ENCODE measurements around the gene BET1. TPM values are rescaled to one million over a fixed set of nuclear protein-coding genes. Genes with fewer than 3 reads are reported as not detected.

BET1 gene
- total RNA-seq, 2 donors from 2014 or later, result 10.0 to 14.1 TPM

DNA sequence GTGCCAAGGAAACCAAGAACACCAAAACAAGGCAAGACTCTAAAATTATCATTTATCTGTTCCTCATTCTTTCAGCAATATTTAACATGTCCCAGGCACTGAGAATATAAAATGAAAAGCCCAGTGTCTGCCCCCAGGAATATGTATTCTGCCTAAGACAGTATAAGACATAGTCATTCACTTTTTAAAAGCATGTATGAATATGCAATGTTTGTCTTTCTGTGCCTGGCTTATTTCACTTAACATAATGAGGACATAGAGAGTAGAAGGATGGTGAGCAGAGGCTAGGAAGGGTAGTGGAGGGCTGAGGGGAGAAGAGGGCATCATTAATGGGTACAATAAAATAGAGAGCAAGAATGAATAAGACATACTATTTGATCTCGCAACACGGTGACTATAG is 44.6 kb upstream of the BET1 start:
- TF ChIP-seq, protein P1, sequence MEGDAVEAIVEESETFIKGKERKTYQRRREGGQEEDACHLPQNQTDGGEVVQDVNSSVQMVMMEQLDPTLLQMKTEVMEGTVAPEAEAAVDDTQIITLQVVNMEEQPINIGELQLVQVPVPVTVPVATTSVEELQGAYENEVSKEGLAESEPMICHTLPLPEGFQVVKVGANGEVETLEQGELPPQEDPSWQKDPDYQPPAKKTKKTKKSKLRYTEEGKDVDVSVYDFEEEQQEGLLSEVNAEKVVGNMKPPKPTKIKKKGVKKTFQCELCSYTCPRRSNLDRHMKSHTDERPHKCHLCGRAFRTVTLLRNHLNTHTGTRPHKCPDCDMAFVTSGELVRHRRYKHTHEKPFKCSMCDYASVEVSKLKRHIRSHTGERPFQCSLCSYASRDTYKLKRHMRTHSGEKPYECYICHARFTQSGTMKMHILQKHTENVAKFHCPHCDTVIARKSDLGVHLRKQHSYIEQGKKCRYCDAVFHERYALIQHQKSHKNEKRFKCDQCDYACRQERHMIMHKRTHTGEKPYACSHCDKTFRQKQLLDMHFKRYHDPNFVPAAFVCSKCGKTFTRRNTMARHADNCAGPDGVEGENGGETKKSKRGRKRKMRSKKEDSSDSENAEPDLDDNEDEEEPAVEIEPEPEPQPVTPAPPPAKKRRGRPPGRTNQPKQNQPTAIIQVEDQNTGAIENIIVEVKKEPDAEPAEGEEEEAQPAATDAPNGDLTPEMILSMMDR (IDR thresholded peaks at IDR 0.05), result no peak
- no peak overlapping the region for H3K4me3 ChIP-seq
- no peaks in the 10 kb centered on the region for H3K4me1 ChIP-seq
- H3K27me3 ChIP-seq, result no peaks in the 10 kb centered on the region
- no peaks in the 10 kb centered on the region for H3K36me3 ChIP-seq
- DNase-seq (ENCODE audit: low spot score), result no peak
- no peak overlapping the region for H3K27ac ChIP-seq
- H3K9me3 ChIP-seq, result no peaks in the 10 kb centered on the region

DNA sequence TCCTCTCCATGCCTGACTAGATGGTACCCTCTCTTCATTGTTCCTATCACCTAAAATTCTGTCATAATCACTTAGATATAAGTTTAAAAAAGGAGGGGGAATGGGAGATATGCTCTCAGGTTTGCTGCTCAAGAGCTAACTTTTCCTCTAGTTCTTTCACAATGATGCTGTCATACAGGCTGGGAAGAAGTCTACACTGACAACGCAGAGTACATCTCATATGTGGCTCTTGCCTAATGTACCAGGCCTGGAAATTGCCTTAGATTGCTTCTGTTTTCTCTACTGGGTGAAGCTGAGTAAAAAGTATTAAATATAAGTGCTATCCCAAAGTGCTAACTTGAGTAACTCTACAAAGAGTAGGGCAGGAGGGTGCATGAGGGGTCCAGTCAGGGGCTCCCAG is 43.8 kb upstream of the BET1 start:
- Histone ChIP-seq H3K36me3 (no peaks in the 10 kb centered on the region), H3K9me3 (no peaks in the 10 kb centered on the region), H3K27me3 (no peaks in the 10 kb centered on the region), H3K4me1 (no peaks in the 10 kb centered on the region), H3K27ac (no peak overlapping the region), H3K4me3 (no peak overlapping the region)
- DNase-seq (ENCODE audit: low spot score), result no peak
- TF ChIP-seq, protein P1 (IDR thresholded peaks at IDR 0.05), result no peak

DNA sequence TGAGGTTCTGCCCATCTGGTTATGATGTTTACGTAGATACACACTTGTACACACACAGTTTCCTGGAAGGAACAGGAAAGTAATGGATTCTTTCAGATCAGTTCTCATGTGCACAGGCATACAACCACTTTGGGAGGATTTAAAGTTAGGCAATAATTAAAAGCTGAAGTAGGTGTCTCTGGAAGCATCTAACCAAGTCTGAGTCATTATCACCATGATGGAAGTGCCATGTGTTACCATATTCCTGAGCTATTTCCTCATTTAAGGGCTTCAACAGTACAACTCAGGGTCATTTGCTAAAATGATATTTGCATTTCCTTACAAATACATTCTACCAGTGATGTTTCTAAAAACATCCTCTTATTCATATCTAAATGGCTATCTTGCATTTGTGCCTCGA is 41.4 kb upstream of the BET1 start:
- Histone ChIP-seq H3K4me3 (no peak overlapping the region), H3K9me3 (no peaks in the 10 kb centered on the region), H3K27me3 (no peaks in the 10 kb centered on the region), H3K36me3 (no peaks in the 10 kb centered on the region), H3K27ac (no peak overlapping the region), H3K4me1 (no peaks in the 10 kb centered on the region)
- no peak for DNase-seq (ENCODE audit: low spot score)
- TF ChIP-seq, protein P1 (IDR thresholded peaks at IDR 0.05), result no peak

DNA sequence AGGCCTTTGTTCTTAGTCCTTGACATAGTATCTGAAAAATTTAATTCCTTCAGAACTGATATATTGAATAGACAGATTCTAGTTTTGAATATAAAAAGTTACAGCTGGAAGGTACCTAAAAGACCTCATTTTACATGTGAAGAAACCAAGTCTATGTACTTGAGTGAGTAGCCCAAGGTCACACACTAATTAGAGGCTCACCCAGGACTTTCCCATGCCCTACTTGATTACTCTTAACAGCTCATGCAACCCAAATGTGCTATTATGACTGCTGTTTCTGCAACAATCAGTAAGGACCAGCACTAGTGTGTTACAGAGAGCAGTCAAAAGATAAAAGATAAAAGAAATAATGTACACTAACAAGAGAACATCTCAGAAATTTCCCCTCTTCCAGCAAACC is 40.7 kb upstream of the BET1 start:
- TF ChIP-seq, protein P1 (IDR thresholded peaks at IDR 0.05), result no peak
- Histone ChIP-seq H3K27ac (no peak overlapping the region), H3K4me1 (no peaks in the 10 kb centered on the region), H3K4me3 (no peak overlapping the region), H3K9me3 (no peaks in the 10 kb centered on the region), H3K36me3 (no peaks in the 10 kb centered on the region), H3K27me3 (no peaks in the 10 kb centered on the region)
- no peak for DNase-seq (ENCODE audit: low spot score)

DNA sequence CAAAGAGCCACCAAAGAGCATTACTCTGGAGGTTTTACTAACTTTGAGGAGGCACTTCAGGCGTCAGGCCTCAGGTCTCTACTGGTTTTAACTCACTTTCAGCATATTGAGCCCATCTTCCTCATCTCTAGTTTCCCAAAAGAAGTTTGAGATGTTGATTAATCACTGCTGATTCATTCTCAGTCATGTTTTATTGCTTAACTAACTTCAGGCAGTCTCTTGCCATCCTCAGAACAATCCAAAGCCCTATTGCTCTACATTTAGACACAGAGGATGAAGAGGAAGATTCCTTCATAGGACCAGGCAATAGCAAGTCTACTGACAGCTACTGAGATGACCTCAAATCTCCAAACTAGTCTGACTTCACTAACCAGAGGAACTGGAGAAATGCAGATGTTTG is 39.1 kb upstream of the BET1 start:
- H3K4me1 ChIP-seq, result no peaks in the 10 kb centered on the region
- H3K4me3 ChIP-seq, result no peak overlapping the region
- H3K36me3 ChIP-seq, result no peaks in the 10 kb centered on the region
- TF ChIP-seq, protein P1 (IDR thresholded peaks at IDR 0.05), result no peak
- no peak overlapping the region for H3K27ac ChIP-seq
- no peaks in the 10 kb centered on the region for H3K9me3 ChIP-seq
- no peaks in the 10 kb centered on the region for H3K27me3 ChIP-seq
- no peak for DNase-seq (ENCODE audit: low spot score)

DNA sequence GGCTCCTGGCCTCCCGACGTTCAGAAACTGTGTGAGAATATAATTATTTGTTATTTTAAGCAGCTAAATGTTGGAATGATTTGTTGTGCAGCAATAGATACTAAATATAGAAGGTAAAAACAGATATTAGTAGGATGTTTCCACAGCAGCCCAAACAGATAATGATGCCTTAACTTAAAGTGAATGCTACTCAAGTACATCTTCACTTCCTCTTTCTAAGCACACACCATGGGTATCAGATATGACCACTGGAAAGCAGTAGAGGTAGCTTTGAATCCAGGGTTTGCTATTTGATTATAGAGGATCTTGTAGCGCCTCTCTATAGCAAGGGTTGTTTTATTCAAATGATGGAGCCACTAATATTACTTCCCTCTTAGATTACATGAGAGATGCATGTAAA is 38.2 kb upstream of the BET1 start:
- Histone ChIP-seq H3K27me3 (no peaks in the 10 kb centered on the region), H3K9me3 (no peaks in the 10 kb centered on the region), H3K4me1 (no peaks in the 10 kb centered on the region), H3K4me3 (no peak overlapping the region), H3K36me3 (no peaks in the 10 kb centered on the region), H3K27ac (no peak overlapping the region)
- no peak for DNase-seq (ENCODE audit: low spot score)
- TF ChIP-seq, protein P1 (IDR thresholded peaks at IDR 0.05), result no peak
